Aorta (tissue), 5 donors: ENCODE data around the gene TRIM75. TPM values are rescaled to one million over a fixed set of nuclear protein-coding genes. Genes with fewer than 3 reads are reported as not detected.

Experiments used
- ATAC-seq: fragments of 200-7000 bp; cut with Tn5 transposase; one replicate; pipeline ENCODE4 v1.9.1; 2022; ENCODE audit warnings: moderate library complexity; ENCODE audit not compliant: low FRiP score
- DNase-seq, 2 donors: peaks; one replicate each; pipeline ENCODE4 v3.0.0-alpha.2; 2020
- H3K27ac ChIP-seq, 2 donors: one replicate each; pipeline ENCODE4 v1.5.1; 2013; ENCODE audit warnings: low read length in 2 of 2, mild to moderate bottlenecking in 2 of 2, moderate library complexity in 2 of 2, control low read depth in 1 of 2, inconsistent platforms in 1 of 2, low read depth in 1 of 2
- H3K27me3 ChIP-seq, 2 donors: one replicate each; pipeline ENCODE4 v1.6.1; 2013; ENCODE audit warnings: control low read depth in 1 of 2, low read length in 1 of 2, mild to moderate bottlenecking in 1 of 2, moderate library complexity in 1 of 2; ENCODE audit not compliant: insufficient read depth in 2 of 2, control insufficient read depth in 1 of 2
- H3K36me3 ChIP-seq, 2 donors: one replicate each; pipeline ENCODE4 v1.6.1; 2013; ENCODE audit warnings: control low read depth in 1 of 2, low read length in 1 of 2, mild to moderate bottlenecking in 1 of 2; ENCODE audit not compliant: insufficient read depth in 2 of 2, control insufficient read depth in 1 of 2
- H3K4me1 ChIP-seq, 2 donors: one replicate each; pipeline ENCODE4 v1.6.1; 2013; ENCODE audit warnings: low read length in 2 of 2, control low read depth in 1 of 2, mild to moderate bottlenecking in 1 of 2, moderate library complexity in 1 of 2; ENCODE audit not compliant: insufficient read depth in 2 of 2, control insufficient read depth in 1 of 2
- H3K4me3 ChIP-seq, 2 donors: one replicate each; pipeline ENCODE4 v1.5.1; 2013; ENCODE audit warnings: low read length in 2 of 2, control low read depth in 1 of 2, mild to moderate bottlenecking in 1 of 2
- H3K9me3 ChIP-seq: one replicate; pipeline ENCODE4 v1.6.1; 2013; ENCODE audit warnings: mild to moderate bottlenecking, low read length; ENCODE audit not compliant: control insufficient read depth
- WGBS, 2 donors: extraction: QIAGEN DNeasy Blood & Tissue Kit; methylation state at CpG; one replicate each; pipeline ENCODE4 v1.1.7; 2013; 5-methylcytosine and 5-hydroxymethylcytosine counted together
- intact Hi-C, 2 donors: fragments of 100-400 bp; cut with DNase I; formaldehyde crosslinking; loops; one replicate each; pipeline versions ENCODE4 v1.14.2 to v1.15.0; 2022
- long read RNA-seq, 2 donors: library from polyadenylated mRNA; unstranded; transcript quantifications; one replicate each; pipeline ENCODE4 v2.0.0, GENCODE V29; 2020 to 2021
- polyA plus RNA-seq, 2 donors: library from polyadenylated mRNA; stranded (reverse); fragments of 200-250 nt; gene quantifications; one replicate each; pipeline ENCODE4 v1.2.3, GENCODE V29; 2013
- total RNA-seq, 2 donors: library from RNA; stranded (reverse); fragmentation: NEBNext Ultra II Directional; extraction: Animal tissue kit (Norgen Biotek cat#: 25700); gene quantifications; one replicate each; pipeline ENCODE4 v1.2.1, GENCODE V29; 2021
- donor health status: healthy with polysubstance abuse.
- donor health status: Bipolar disorder and iron deficiency.
- donor health status: DM: no; HTN: no; CAD: no.
- donor health status: DM: no; HTN: no; CAD: no.
- donor health status: DM: yes; HTN: yes; CAD: no.

Gene TRIM75
- total RNA-seq (not detected), polyA plus RNA-seq (not detected)
- long read RNA-seq, donor 1: 0 reads
- long read RNA-seq, donor 2: 0 reads

DNA sequence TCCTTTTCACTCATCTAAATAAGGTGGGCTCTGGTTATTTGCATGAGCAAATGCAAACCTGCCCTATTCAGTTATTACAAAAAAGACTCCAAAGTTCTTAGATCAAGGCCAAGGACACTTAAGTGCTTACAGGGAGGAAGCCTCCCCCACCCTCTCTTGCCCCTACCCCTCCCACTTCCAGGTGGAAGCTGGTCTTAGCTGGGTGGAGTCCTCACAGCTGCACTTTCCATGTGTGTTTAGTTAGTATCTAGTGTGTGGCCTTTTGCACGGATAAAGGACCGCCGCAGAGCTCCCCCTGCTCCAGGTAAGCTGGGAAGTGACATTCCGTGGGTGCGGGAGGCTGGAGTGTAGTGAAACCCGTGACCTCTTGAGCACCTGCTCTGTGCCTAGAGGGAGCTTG is at the start of gene TRIM75:
TRIM75 (plus strand) TSS at position 222 of the 400 bp plus-strand sequence. CDS start 5,282 bp downstream, outside the sequence.
- intact Hi-C loops: no loop called here
- H3K27me3 ChIP-seq: peaks cover 0 to 2% of the 10 kb centered on the region in 2 donors
- H3K4me1 ChIP-seq: no peaks in the 10 kb centered on the region
- DNase-seq (no peak), ATAC-seq (no peak)
- H3K36me3 ChIP-seq: no peaks in the 10 kb centered on the region
- 83 to 89% methylated on average over 6 of the region's 6 CpGs for WGBS, 2 donors
- H3K4me3 ChIP-seq: no peak within 1 kb of the TSS
- H3K27ac ChIP-seq: no peak within 1 kb of the TSS
- H3K9me3 ChIP-seq: no peaks in the 10 kb centered on the region

DNA sequence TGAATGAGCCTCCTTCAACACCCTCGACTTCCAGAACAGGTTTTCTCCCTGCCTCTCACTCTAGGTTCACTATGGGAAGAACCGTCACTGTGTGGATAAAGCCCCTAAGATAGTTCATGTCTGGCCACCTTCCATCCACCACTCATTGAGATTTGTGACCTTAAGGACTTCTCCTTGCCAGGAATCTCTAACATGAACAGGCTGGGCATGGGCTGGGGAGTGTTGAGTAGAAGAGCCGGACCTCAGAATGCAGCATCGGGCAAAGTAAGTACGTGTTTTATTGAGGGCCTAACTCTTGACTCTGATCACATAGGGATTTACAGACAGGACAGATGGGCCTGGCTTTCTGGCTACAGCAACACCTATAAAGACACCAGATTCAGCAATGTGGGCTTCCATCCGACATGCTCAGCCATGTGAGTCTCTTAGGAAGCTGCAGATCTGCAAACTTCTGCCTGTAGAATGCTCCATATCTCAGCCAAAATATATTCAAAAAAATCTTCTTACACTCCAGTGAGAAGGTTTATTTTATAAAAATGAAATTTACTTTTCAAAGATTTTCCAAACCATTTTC is 48.2 kb upstream of the TRIM75 start:
- WGBS, 2 donors: 73 to 87% methylated on average over 6 of the region's 6 CpGs
- no peaks in the 10 kb centered on the region for H3K9me3 ChIP-seq
- DNase-seq (no peak), ATAC-seq (no peak)
- H3K36me3 ChIP-seq: no peaks in the 10 kb centered on the region
- no peaks in the 10 kb centered on the region for H3K27me3 ChIP-seq
- no peak overlapping the region for H3K27ac ChIP-seq
- H3K4me3 ChIP-seq: no peak overlapping the region
- intact Hi-C loops: no loop called here
- no peaks in the 10 kb centered on the region for H3K4me1 ChIP-seq

DNA sequence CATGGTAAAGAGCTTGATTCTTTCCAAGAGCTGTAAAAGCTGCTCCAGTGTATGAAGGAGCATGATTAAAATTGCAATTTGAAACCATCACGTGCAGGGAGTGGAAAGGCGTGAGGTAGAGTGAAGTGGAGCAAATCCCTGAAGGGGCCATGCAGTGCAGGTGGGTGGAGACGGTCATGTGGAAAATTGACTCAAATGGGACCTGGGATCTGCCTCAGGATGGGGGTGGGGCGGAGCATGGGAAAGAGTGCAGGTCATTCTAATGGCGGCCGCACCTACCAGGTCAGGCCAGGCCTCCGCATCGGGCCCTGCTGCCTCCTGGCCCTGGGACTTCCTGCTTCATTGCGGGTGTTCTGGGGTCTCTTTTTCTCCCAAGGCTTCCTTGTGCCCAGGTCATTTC is 47.2 kb upstream of the TRIM75 start:
- 77 to 88% methylated on average over 9 of the region's 9 CpGs for WGBS, 2 donors
- H3K4me3 ChIP-seq: no peak overlapping the region
- peak; percentile 11 for ATAC-seq
- H3K36me3 ChIP-seq: no peaks in the 10 kb centered on the region
- no peaks in the 10 kb centered on the region for H3K9me3 ChIP-seq
- intact Hi-C loops: no loop called here
- no peak overlapping the region for H3K27ac ChIP-seq
- DNase-seq: no peak
- no peaks in the 10 kb centered on the region for H3K4me1 ChIP-seq
- H3K27me3 ChIP-seq: no peaks in the 10 kb centered on the region

DNA sequence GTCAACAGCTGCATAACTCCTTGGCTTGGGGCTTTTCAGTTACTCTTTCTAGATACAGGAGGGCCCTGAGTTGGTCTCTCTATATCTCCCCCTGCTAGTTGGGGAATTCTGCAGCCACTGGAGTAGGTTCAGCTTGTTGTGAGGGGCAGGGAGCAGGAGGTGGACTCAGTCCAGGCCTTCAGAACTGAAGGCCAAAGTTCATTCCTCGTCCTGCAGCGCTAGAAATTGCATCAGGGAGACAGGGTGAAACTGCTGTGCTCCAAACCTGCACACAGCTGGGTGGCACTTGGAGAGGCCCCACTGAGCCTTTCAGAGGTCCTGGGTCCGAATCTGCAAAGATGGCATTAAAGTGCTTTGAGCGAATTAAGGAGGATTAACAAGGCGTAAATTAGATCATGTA is 46.8 kb upstream of the TRIM75 start:
- DNase-seq (no peak), ATAC-seq (no peak)
- Histone ChIP-seq H3K36me3 (no peaks in the 10 kb centered on the region), H3K27ac (no peak overlapping the region), H3K4me3 (no peak overlapping the region), H3K4me1 (no peaks in the 10 kb centered on the region), H3K27me3 (no peaks in the 10 kb centered on the region), H3K9me3 (no peaks in the 10 kb centered on the region)
- intact Hi-C loops: no loop called here
- WGBS, 2 donors: 72 to 86% methylated on average over 5 of the region's 5 CpGs

DNA sequence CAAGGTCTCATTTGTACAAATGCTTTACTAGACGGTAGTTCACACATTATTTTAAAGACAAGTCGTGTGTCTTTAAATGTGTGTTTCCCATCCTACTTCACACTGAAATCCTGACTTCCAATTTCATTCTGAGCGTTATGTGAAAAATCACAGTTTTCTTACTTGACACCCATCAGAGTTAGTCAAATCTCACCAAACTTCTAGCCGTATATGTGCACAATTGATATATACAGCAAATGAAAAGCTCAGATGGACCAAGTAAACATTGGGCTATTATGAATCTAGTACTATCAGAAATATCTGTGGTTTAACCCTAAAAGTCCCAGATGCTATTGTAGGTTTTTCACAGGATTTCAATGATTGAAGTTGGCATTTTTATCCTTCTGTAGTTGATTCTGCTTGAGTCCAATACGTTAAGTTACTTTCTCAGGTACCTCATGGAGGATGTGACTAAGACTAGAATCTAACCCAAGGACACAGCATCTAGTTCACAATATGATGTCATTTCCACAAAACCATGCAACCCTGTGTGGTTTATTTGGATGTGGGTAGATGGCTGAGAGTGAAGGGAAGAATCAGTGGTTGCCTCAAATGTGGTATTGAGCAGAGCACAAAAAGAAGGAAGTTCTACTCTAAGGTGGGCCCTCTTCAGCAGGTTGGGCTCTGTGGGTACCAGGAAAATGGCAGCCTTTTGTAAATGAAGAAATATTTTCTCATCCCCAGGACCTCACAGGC is 44.0 kb upstream of the TRIM75 start:
- no peaks in the 10 kb centered on the region for H3K9me3 ChIP-seq
- H3K27me3 ChIP-seq: no peaks in the 10 kb centered on the region
- WGBS, 2 donors: 73 to 81% methylated on average over 5 of the region's 5 CpGs

DNA sequence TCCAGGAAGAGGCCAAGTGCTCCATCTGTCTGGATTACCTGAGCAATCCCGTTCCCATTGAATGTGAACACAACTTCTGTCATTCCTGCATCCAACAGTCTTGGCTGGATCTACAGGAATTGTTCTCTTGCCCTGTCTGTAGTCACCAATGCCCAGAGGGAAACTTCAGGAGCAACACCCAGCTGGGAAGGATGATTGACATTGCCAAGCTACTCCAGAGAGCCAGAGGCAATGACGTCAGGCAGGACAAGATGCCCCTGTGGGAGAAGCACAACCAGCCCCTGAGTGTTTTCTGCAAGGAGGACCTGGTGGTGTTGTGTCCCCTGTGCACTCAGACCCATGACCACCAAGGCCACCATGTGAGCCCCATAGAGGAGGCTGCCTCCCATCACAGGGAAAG is 43.2 kb upstream of the TRIM75 start:
- intact Hi-C loops: no loop called here
- no peak for ATAC-seq
- H3K4me3 ChIP-seq: no peak overlapping the region
- H3K4me1 ChIP-seq: no peaks in the 10 kb centered on the region
- no peak overlapping the region for H3K27ac ChIP-seq
- H3K9me3 ChIP-seq: no peaks in the 10 kb centered on the region
- no peaks in the 10 kb centered on the region for H3K27me3 ChIP-seq
- DNase-seq: no peak
- no peaks in the 10 kb centered on the region for H3K36me3 ChIP-seq
- 67 to 75% methylated on average over 2 of the region's 2 CpGs for WGBS, 2 donors

More for the DNA sequence above, 44.0 kb upstream of the TRIM75 start:
- DNase-seq: no peak
- Histone ChIP-seq H3K4me3 (no peak overlapping the region), H3K36me3 (no peaks in the 10 kb centered on the region), H3K4me1 (no peaks in the 10 kb centered on the region), H3K27ac (no peak overlapping the region)
- intact Hi-C loops: no loop called here
- no peak for ATAC-seq

DNA sequence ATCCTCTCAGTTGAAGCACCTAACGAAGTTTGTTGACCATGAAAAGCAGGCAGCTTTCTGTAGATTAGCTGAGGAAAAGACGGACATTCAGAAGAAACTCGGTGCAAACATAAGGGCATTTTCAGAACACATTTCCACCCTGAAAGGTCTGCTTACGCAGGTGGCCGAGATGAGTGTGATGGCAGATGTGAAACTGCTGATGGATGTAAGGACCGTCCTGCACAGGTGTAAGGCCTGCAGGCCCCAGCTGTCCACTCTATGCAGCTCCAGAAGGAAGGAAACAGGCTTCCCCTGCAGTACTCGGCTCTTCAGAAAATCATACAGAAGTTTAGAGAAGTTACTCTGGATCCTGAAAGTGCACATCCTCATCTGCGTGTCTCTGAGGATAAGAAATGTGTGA is 42.7 kb upstream of the TRIM75 start:
- DNase-seq (no peak), ATAC-seq (no peak)
- Histone ChIP-seq H3K36me3 (no peaks in the 10 kb centered on the region), H3K4me3 (no peak overlapping the region), H3K9me3 (no peaks in the 10 kb centered on the region), H3K4me1 (no peaks in the 10 kb centered on the region), H3K27me3 (no peaks in the 10 kb centered on the region), H3K27ac (no peak overlapping the region)
- WGBS, 2 donors: 85 to 89% methylated on average over 8 of the region's 8 CpGs
- intact Hi-C loops: no loop called here

DNA sequence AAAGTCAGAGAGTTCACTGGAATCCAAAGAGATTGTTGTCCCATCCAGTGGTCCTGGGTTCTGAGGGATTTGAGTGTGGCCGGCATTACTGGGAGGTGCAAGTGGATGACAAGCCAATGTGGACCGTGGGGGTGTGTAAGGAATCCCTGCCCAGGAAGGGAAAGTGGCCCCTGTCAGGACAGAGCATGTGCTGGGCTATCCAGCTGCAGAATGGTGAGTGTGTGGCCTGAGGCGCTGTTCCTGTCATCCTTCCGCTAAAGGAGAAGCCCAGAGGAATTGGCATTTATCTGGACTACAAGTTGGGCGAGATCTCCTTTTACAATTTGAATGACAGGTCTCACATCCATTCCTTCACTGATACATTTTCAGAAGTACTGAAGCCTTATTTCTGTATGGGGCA is 42.3 kb upstream of the TRIM75 start:
- H3K36me3 ChIP-seq: no peaks in the 10 kb centered on the region
- WGBS, 2 donors: 78 to 84% methylated on average over 5 of the region's 5 CpGs
- H3K4me3 ChIP-seq: no peak overlapping the region
- H3K27ac ChIP-seq: no peak overlapping the region
- no peaks in the 10 kb centered on the region for H3K9me3 ChIP-seq
- DNase-seq: no peak
- no peak for ATAC-seq
- intact Hi-C loops: no loop called here
- no peaks in the 10 kb centered on the region for H3K4me1 ChIP-seq
- no peaks in the 10 kb centered on the region for H3K27me3 ChIP-seq

DNA sequence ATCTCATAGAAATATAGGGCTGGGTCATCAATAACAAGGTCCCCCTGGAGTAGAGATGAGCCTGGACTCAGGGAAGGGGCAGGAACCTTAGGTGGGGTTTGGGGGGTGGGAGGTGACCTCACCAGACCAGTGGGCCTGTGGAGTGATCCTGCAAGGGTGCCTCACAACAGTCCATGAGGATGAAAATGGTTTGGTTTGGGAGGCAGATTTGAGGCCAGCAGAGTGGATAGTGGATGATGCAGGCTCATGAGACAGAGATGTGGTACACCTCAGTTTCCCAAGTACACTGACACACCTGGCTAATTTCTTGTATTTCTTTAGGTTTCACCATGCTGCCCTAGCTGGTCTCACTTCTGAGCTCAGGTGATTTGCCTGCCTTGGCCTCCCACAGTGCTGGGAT is 40.0 kb upstream of the TRIM75 start:
- ATAC-seq: peak; percentile 56
- intact Hi-C loops: no loop called here

More for the DNA sequence above, 40.0 kb upstream of the TRIM75 start:
- no peak overlapping the region for H3K27ac ChIP-seq
- no peaks in the 10 kb centered on the region for H3K4me1 ChIP-seq
- H3K9me3 ChIP-seq: no peaks in the 10 kb centered on the region
- no peaks in the 10 kb centered on the region for H3K27me3 ChIP-seq
- DNase-seq: no peak
- H3K4me3 ChIP-seq: no peak overlapping the region
- no peaks in the 10 kb centered on the region for H3K36me3 ChIP-seq
